Measurements from ENCODE around the gene NBDY.
A peak's percentile ranks its signal among the peaks of the same experiment; 100 is the strongest.
"Not testable (repeated sequence)": the region's sequence is repeated elsewhere in the genome, so short reads cannot be mapped to it uniquely, and the experiment has no call there.

The NBDY gene, protein sequence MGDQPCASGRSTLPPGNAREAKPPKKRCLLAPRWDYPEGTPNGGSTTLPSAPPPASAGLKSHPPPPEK

DNA sequence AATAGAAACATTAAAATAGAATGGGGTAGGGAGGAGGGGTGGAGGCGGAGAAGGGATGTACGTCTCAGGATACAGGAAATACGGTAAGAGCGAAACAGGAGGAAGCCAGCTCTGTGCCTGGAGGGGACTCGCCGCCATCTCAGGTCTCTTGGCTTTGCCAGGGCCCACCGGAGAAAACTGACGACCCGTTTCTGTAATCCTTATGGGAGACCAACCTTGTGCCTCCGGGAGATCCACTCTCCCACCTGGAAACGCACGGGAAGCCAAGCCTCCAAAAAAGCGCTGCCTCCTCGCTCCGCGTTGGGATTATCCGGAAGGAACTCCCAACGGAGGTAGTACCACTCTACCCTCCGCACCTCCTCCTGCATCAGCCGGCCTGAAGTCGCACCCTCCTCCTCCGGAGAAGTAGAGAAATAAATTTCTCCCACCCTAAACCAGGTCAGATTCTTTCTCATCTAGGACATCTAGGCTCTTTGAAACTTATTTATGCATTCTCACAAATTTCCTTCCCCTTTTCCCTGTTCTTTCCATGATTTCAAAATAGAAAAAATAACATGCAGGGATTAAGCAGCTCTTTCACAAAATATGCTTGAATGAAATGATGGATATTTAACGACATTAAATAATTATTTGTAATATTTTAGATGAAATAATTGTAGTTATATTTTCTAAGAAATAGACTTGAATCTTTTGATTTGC is at the start of gene NBDY:
NBDY (plus strand) TSS at position 92 of the 699 bp plus-strand sequence; CDS start at position 203, 111 bp downstream.
- DNase-seq = peak; percentile 3

DNA sequence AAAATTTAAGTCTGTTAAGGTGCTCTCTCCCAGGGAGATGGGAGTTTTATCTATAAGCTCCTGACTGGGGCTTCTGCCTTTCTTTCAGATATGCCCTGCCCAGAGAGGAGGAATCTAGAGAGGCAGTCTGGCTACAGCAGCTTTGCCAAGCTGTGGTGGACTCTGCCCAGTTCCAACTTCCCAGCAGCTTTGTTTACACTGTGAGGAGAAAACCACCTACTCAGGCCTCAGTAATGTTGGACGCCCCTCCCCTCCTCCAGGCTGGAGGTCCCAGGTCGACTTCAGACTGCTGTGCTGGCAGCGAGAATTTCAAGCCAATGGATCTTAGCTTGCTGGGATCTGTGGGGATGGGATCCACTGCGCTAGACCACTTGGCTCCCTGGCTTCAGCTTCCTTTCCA is 24.5 kb upstream of the NBDY start:
- DNase-seq = not testable (repeated sequence)

DNA sequence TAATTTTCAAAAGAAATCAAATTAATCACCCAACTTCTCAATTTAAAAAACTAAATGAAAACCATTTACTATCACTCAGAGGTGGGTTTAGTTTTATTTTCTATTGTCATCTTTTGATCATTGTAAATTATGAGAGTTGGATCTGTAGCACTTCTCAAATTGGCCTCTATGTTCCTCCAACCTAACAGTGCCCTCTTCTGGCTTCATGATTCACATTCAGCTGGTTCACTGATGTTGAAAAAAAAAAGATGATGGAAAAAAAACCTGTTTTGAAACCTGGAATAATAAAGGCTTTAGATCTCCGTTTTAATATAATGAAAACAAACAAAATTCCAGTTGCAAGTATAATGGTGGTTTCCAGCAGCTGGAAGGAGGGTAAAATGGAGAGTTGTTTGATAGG is 2.4 kb upstream of the NBDY start:
- DNase-seq = no peak

GRCh38 chrX:56727531-56727930 is 1.5 kb upstream of the NBDY start:
- no peak for DNase-seq

DNA sequence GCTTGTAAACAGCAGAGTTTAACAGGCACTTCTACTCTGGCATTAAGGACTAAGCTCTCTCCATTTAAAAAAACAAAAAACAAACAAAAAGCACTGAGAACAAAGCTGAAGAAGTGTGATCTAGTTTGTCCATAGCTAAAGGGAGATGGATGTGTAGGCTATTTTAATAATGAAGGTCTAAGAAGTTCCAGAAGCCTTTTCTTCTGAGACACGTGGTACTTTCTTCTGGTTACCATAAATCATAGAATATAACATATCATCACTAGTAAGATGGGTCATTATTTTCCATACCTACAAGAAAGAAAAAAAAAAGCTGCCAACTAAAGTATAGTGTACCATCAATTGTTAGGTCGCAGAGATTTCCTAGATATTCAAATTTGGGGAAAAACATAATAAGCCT is 722 bp upstream of the NBDY start:
- DNase-seq = no peak

DNA sequence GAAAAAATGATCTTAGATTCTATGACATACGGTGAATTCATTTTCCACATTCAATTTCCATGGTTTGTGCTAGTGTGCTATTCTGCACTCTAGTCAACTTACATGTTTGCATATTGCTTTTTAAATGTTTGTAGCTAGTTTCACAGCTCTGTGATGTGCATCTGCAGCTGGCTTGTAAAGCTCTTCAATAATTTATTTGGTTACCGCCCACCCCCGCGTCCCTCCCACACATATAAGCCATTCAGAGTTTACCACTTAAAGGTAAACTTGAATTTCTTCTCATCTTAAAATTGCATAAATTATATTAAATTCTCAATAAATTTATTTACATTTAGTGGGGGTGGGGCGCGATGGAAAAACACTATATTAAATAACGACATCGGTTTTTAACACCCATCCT is 291 bp upstream of the NBDY start:
- peak; percentile 15 for DNase-seq

- peak; percentile 43 for DNase-seq
These were observed 4.5 kb downstream of the NBDY start for GRCh38 chrX:56733459-56734046.

DNA sequence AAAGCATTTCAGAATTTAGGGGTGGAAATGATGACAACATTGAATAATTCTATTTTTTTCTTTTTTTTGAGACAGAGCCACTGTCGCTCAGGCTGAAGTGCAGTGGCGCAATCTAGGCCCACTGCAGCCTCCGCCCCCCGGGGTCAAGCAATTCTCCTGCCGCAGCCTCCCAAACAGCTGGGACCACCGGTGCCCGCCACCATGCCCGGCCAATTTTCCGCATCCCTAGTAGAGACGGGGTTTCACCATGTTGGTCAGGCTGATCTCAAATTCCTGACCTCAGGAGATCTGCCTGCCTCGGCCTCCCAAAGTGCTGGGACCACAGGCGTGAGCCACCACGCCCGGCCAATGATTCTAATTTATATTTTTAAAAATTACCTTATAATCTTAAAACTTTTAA is 7.2 kb downstream of the NBDY start:
- no peak for DNase-seq

GRCh38 chrX:56738670-56739069 is 9.6 kb downstream of the NBDY start:
- no peak for DNase-seq

DNA sequence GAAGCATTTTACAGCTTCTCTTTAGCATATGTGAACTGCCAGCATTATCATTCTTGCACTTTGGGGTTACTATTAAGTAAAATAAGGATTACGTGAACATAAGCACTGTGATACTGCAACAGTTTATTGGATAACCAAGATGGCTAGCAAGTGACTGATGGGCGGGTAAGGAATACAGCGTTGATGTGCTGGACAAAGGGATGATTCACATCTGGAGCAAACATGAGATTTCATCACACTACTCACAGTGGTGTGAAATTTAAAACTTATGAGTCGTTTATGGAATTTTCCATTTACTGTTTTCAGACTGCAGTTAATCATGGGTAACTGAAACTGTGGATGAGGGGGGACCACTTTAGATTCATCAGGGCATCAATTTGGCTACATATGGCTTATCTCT is 16.0 kb downstream of the NBDY start:
- no peak for DNase-seq

DNA sequence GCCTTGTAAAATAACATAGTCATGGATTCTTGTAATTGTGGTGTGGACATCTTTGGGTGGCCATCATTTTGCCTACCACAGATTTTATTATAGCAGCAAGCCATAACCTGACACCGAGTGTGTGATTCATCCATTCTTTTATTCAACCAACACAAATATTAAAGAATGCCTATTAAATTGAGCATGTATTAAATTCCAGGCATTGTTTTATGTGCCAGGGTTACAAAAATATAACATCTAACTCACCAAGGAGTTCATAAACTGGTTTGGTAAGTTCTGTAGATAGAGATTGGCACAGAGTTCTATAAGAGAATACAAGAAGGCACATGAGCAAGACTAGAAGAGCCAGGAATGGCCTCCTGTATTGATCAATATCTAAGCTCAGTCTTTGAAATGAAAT is 18.0 kb downstream of the NBDY start:
- no peak for DNase-seq

DNA sequence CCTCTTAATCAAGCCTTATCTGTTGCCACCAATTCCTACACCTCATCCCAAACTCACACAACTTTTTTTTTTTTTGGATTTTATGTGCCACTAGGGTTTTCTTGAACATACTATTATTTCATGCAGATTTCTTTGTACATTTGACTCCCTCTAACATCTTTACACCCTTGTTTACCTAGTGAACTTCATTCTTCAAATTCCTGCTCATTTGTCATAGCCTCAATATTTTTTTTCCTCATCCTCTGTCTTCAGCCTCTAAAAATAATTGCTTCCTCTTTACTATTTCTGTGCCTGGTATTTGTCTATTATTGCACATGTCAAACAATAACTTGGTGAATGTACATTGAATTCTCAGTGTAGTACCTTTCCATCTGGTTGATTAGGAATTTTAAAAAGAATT is 22.0 kb downstream of the NBDY start:
- DNase-seq = no peak

DNA sequence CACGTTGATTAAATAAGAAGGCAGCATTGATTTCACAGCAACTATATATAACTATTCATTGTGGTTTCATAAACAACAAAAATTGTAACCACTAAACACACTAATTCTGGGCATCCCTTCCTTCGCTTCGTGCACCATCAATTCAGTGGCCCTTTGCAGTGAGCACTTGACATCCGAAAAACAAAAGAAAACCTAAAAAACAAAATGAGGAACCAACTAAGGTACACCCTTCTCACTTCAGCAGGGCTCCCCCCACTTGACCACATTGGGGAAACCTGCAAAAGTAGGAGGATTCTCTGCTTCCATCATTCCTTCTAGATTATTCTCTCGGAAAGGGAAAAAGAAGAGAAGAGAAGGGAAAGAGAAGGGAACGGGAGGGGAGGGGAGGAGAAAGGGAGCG is 28.3 kb downstream of the NBDY start:
- DNase-seq = no peak

- DNase-seq = no peak
These were observed 29.4 kb downstream of the NBDY start for GRCh38 chrX:56758456-56758855.

- no peak for DNase-seq
These were observed 30.8 kb downstream of the NBDY start for GRCh38 chrX:56759736-56760409.

DNA sequence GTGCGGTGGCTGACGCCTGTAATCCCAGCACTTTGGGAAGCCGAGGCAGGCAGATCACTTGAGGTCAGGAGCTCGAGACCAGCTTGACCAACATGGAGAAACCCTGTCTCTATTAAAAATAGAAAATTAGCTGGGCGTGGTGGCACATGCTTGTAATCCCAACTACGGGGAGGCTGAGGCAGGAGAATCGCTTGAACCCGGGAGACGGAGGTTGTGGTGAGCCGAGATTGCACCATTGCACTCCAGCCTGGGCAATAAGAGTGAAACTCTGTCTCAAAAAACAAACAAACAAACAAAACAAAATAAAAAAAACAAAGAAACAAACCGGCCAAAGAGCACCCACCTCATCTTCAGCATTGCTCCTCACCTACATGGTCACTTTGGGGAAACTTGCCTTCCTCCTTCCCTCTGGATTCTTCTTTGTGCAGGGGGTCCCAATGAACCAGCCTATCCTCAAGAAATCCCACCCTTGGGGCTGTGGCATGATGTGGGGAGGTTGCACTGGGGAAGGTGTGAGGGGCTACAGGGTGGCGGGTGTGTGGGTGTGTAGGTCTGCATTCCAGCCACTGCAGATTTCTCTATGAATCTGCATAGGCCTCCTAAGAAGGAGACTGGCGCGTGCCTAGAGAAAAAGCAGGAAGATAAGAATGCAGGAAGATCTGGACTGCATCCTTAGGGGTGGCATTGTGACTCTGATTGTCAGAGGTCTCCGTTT is 31.5 kb downstream of the NBDY start:
- DNase-seq = not testable (repeated sequence)

DNA sequence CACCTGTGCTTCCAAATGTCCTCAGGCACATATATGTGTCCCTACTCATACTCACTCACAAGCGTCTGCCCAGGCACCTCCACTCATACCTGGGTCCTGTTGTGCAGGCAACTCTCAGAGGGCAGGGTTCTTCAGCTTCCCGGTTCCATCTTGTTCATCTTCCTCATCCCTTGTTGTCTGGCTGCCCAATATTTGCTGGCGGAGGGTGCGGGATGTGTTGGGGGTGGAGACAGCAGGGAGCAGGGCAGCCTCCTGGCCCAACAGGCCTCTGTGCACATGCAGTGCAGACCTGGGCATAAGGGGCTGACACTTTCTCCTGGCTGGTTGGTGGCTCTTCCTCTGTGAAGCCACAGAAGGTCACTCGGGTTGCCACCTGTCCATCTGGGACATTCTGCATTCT is 32.1 kb downstream of the NBDY start:
- no peak for DNase-seq

GRCh38 chrX:56762220-56762619 is 33.2 kb downstream of the NBDY start:
- DNase-seq = no peak

DNA sequence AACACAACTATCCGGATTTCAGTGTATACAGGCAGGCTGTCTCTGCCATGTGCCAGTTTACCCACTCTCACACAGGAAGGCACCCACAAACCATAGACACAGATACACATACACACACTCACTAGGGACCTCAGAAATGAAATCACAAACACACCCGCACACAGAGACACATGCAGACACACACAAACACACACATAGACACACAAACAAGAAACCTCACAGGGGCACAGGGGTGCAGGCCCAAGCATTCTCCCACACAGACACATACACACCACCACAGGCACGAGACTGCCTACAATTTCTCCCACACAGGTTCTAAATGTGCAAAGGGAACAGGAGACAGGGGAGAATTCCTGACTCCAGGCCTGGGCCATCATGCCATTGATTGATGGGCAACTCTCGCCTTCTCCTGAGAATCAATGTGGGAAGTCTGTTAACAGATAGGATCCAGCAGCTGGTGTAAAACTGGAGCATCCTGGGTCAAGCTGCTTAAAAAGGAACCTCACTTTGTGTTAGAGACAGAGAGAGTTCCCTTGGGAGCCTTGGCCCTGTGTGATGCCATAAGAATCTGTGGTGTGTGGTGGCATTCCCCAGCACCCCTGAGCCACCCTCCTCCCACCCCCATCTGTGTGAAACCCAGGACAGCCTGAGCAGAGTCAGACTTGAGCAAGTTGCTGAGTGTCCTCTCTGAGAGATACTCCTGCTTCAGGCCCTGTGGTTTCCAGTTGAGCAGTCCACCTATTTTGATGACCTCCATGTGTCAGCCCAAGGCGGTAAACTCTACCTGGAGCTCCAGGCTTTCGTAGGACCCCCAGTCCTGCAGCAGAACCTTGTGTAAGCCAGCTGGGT is 33.9 kb downstream of the NBDY start:
- no peak for DNase-seq

DNA sequence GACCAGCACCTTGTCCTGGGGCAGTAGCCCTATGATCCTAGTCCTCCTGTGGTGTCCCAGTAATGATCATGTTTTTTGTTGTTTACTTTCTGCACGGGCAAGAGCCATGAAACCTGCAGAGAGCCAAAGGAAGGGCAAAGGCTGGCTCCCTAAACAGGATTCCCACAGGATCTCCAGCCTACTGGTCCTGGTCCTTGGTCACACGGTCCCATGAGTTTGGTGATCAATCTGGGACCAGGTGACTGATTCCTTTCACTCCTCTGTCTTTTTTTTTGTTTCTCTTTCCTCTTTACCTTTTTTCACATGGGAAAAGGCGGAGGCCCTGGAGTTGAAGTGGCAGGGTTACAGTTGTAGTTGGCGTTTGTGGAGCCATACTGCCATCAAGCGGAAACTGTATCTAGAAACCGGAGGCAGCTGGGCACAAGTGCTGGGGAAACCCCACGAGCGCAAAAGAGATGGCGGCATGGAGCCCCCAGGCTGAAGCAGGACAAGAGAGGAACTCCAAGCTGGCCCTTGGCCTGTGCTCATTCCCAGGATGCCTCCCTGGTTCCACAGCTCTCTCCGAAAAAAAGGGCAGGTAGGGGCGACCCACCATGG is 34.6 kb downstream of the NBDY start:
- DNase-seq = peak; percentile 31

DNA sequence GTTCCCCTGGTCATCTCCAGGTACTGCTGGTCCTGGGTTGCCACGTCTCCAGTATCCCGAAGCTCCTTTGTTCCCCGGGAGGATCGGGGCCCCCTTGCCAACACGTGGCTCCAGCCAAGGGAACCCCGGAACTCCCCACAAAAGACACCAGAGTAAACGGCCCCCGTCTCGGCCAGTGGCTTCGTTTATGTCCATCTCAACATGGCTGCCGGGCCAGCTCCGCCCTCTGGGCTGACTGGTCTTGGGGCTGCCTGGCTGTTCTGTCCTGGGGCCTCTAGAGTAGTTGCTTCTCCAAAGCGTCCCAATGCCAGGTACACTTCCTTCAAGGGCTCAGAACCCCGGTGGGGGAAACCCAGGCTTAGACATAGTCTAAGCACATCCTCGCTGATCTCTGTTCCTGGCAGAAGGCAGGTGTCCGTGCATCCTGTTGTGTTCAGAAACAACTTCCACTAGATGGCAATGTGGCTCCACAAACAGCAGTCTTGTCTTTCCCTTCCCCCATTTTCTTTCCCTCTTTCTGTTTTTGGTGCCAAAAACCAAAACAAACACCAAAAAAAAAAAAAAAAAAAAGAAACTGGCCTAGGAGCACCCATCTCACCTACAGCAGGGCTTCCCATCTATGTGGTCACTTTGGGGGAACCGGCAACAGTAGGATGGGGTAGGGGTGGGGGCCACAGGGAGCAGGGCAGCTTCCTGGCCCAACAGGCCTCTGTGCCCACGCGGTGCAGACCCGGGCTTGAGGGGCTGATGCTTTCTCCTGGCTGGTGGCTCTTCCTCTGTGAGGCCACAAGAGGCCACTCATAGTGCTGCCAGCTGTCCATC is 35.3 kb downstream of the NBDY start:
- peak; percentile 56 for DNase-seq

Data from activated CD4-positive, alpha-beta T cell treated with anti-CD3 and anti-CD28 coated beads, Interleukin-2, amount 50 U/mL, for 1 hour (primary cell).